ENCODE data around the gene RNF225. TPM values are rescaled to one million over a fixed set of nuclear protein-coding genes. Genes with fewer than 3 reads are reported as not detected.
A peak's percentile ranks its signal among the peaks of the same experiment; 100 is the strongest.

RNF225 gene
- total and polyA plus RNA-seq, 9 of the 15 experiments (the other 6 are each of a cell fraction or from before 2014, with no cell fraction given) = 0.33 TPM; not detected in 8

GRCh38 chr19:58362272-58362994 is 33.0 kb upstream of the RNF225 start, which contains the start of gene ZNF497 (continued):
- TF ChIP-seq CREM (IDR thresholded peaks at IDR 0.05; ENCODE audit: low read depth) (peak; percentile 65; the same call in 1 of the 2 replicates), ARID4B (CRISPR knock-in tag; IDR thresholded peaks at IDR 0.05) (peak; percentile 100), CC2D1A (IDR thresholded peaks at IDR 0.05) (peak; percentile 50; the same call in 1 of the 2 replicates), KAT8 (IDR thresholded peaks at IDR 0.05; ENCODE audit: low read depth) (peak; percentile 28; the same call in 1 of the 2 replicates), BHLHE40 (IDR thresholded peaks at IDR 0.05; ENCODE audit: low read length) (peak; percentile 81), MAX (CRISPR knock-in tag; IDR thresholded peaks at IDR 0.05) (peak; percentile 94), L3MBTL2 (IDR thresholded peaks at IDR 0.05) (peak; percentile 70; the same call in 1 of the 2 replicates), SP1 (CRISPR knock-in tag; IDR thresholded peaks at IDR 0.05) (peak; percentile 78), HDAC2 (IDR thresholded peaks at IDR 0.05) (peak; percentile 49; the same call in 1 of the 2 replicates), E2F1 (CRISPR knock-in tag; IDR thresholded peaks at IDR 0.05) (peak; percentile 76), TEAD1 (CRISPR knock-in tag; IDR thresholded peaks at IDR 0.05) (peak in 1 of 2 experiments; percentile 88; a peak in 1 of 4 replicates), MTA1 (IDR thresholded peaks at IDR 0.05; ENCODE audit: borderline replicate concordance) (0 out of 2 replicates have a peak, but pooled peaks have one; percentile 29), YY1 (IDR thresholded peaks at IDR 0.05; ENCODE audit: borderline replicate concordance in 1 of 3, control insufficient read depth in 1 of 3, extremely low read depth in 1 of 3, insufficient read depth in 3 of 3, insufficient read length in 1 of 3, insufficient replicate concordance in 2 of 3, low read depth in 1 of 3, low read length in 2 of 3) (peak; percentile 48 to 90 (median 79)), KLF13 (tag; IDR thresholded peaks at IDR 0.05; ENCODE audit: borderline replicate concordance, low read depth) (peak; percentile 67; the same call in 1 of the 2 replicates), CREB3 (tag; conservative IDR thresholded peaks at IDR 0.05; ENCODE audit: low read depth) (no peak), MEIS2 (IDR thresholded peaks at IDR 0.05; ENCODE audit: partially characterized antibody) (peak; percentile 82), ZBTB2 (IDR thresholded peaks at IDR 0.05) (peak; percentile 90), ZBTB7A (IDR thresholded peaks at IDR 0.05; ENCODE audit: borderline replicate concordance, control insufficient read depth, low read depth, low read length) (peak; percentile 70; the same call in 1 of the 2 replicates)
